H4 (cell line): ENCODE measurements around the gene TRPV2. TPM values are rescaled to one million over a fixed set of nuclear protein-coding genes. Genes with fewer than 3 reads are reported as not detected.

Experiments used
- DNase-seq: peaks from one replicate; pipeline ENCODE4 v3.0.0-alpha.2; 2015; ENCODE audit warnings: low spot score
- total RNA-seq: library from RNA; depleted of rRNA; stranded (reverse); fragments of >200 nt; shearing (Covaris generic); gene quantifications from 2 replicates; pipeline ENCODE4 v1.2.3, GENCODE V29; 2014; rRNA removed

The TRPV2 gene
- total RNA-seq, 1 experiment from 2014 or later, result 5.5 TPM

DNA sequence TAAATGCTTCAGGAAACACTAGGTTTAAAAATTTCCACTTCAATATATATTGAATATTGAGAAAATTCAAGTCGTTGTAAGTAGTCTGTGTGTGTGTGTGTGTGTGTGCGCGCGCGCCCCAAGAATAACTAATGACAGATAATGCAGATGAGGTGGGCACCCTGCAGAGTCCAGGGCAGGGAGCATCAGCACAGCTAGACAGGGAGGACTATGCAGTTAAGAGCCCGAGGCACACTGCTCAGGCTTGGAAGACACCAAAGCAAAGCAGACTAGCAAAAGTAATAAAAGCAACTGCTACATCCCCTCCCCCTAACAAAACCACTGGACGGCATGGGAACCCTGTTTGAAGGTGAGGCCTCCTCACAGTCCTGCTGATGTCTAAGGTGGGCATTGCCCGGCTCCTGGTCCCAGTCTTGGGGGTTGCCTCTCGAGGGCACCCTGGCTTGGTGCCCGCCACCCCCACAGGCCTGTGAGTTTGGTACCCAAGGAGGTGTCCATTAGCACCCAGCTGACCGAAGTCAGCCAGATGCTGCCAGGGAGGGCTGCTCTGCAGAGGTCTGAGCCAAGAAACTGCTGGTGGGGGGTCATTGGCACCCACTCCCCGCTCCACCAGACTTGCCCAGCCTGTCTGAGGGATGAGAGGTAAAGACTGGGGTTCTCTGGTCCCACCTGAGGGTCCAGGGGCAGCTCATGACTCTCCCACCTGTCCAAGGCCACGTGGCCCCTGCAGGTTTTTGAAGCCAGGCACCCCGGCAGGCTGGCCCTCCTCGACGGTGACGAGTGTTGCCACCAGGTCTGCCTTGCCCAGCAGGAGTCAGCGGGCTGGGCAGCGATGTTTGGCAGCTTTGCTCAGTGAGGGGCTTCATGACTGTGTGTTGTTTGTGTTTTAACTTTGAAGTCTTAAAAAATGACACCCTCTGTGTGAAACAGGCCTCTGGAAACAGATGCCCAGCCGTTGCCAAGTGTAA is 58.0 kb downstream of the TRPV2 start:
- DNase-seq, result no peak

DNA sequence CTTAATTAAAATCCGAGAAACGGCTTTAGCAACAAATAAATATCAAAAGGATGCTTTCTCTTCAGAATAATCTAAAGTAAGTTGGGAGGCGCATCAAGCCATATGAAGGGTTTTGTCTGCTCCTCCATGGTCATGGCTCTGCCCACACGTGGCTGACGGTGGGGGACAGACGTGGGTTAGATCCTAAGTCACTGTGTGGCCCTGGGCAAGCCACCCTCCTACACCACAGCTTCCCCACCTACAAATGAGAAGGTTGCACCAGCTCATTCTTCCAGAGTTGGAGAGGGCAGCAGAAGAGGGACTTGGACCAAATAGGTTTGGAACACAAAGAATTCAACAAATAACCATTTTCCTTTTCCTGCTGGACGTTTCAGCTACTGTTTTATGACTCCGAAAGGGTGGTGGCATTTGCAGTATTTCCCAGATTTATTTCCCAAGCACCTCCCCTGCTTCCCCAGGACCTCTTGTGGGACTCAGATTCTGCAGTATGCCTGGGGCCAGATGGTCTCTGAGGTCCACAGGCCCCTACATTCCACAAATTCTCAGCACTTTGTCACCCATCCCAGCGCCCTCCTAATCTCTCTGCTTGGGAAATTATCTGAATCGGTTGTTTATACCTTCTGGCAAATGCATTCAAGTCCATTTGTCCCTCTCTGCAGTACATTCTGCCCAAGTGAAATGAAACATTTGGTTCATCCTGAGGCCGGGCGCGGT is 58.8 kb downstream of the TRPV2 start:
- no peak for DNase-seq

DNA sequence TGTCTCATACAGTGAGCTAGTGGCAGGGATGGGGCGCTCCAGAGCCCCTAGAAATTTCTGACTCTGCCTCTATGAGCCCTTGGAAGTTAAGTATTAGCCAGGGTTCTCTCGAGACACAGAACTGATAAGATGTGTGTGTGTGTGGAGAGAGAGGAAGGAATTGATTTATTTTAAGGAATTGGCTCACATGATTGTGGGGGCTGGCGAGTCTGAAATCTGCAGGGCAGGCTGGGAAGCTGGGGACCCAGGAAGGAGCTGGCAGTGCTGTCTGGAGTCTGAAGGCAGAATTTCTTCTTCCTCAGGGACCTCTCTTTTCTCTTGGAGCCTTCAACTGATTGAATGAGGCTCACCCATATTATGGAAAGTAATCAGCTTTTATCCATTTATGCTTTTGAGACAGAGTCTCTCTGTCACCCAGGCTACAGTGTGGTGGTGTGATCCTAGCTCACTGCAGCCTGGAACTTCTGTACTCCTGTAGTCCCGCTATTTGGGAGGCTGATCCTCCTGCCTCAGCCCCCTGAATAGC is 59.9 kb downstream of the TRPV2 start:
- DNase-seq, result no peak

DNA sequence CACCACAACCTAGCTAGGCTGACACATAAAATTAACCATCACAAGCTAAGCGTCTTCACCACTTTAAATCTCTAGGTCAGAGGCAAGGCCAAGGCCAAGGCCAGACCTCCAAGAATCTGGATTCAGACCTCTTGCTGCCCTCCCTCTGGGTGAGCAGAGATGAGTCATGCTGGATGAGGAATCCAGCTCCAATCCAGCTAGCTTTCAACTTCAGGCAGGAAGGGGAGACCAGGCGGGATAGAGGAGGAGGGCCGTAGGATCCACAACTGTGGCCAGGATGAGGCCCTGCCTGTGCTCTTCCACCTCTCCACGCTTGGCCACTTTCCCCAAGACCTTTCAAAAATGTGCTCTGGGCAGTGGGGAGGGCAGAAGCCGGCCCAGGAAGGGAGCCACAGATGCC is 61.9 kb downstream of the TRPV2 start:
- peak; percentile 85 for DNase-seq

DNA sequence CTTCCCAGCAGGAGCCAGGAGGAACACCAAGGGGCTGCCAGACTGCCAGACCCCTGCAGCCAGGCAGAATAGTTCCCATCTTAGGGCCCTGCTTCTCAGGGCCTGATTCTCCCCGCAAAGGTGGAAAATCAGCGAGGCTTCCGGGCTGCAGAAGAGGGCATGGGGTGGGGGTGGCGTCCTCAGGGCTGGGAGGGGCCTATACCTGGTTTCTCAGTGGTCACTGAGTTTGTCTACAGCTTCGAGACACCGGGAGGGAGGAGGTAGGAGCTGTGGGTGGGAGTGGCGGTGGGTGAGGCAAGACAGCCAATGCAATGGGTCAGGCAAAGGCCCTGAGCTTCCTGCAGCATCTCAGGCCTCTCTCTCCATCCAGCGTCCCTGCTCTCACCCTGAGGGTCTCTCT is 62.3 kb downstream of the TRPV2 start:
- no peak for DNase-seq

DNA sequence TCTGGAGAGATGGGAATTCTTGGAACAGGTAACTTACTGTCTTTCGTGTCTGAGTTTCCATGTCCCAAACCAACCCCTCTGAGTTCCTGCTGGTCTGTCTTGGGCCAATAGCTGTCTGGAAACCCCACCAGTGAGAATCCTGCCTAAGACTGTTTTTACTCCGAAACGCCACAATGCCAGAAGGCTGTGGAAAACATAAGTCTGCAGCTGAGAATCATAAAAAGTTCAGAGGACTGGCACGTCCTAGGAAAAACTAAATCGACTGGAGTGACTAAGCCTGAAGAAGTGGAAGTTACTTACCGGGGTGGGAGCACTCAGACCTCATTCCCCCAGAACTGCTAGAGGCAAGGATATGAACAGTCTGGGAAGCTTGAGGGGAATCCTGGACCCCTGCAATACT is 63.3 kb downstream of the TRPV2 start:
- no peak for DNase-seq

DNA sequence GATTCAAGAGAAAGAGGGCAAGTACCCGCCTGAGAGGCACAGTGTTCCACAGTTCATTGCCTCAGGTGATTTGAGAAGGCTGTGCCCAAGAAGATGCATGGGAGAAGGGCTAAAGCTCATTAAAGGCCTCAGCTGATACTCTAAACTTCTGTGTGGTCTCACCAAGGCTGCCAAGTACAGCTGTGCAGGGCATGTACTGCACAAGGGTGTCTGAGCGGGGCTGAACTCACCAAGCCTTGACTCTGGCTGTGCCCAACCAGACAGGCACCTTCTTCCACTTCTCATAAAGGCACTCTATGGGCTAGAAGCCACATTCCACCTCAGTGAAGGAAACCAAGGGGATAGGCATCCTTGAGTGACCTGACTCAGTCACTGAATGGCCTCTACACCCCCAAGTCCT is 63.9 kb downstream of the TRPV2 start:
- DNase-seq, result no peak

DNA sequence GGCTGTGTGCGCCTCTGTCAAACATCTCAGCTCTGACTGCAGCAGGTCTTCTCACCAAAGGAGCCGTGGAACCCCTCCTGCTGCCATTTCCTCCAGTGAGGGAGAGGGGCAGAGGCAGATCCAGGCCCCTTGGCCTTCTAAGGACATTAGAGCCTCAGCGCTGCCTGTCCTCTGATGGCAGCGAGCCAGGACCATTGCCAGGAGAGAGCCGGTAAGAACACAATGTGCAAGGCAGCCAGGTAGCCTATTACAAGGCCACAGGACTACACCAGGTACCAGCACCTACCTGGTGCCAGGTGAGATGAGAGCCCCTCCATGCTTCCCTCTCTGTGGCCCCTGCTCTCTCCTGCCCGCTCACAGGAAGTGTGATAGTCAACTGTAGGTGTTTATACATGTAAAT is 65.6 kb downstream of the TRPV2 start:
- DNase-seq, result no peak

DNA sequence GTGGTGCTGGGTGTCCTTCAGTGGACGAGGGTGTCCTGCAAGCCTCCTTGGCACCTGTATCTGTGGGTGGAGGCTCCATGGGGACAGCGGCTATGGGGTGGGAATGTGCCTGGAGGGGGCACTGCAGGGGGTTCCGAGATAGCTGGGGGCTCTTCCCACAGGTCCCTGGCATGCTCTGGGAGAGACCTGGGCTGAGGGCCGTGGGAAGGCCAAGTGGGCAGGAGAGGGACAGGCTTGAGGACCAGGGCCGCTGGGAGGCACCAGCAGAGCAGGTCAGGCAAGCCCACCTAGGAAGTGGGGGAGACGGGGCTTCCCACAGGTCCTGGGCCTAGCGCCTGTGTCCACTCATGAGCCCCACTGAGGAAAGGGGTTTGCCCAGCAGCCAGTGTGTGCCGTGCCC is 66.9 kb downstream of the TRPV2 start:
- DNase-seq, result no peak

DNA sequence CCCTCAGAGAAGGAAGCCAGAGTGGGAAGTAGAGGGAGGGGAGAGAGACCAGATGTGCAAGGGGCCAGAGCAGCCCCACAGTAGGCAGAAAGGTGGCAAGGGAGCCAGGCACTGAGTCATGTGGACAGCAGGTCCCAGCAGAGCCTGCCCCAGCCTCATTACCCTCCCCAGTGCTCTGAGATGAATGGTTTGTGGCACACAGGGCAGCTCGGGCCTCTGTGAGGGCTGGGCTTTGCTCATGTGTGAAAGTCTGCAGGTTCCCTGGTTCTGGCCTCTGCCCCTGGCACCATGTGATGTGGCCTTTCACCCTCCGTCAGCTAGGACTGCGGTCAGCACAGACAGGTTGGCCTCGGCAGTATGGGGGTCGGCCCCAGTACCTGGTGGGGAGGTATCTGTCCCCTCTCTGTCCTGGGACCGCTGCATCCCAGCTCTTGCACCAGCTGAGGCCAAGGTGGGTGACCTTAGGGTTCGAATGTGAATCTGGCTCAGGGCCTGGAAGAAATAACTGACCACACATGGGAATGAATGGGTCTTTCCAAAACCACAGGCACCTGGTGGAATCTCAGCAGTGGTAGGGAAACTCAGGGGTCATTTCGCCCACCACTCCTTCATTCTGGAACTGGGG is 67.8 kb downstream of the TRPV2 start:
- no peak for DNase-seq

DNA sequence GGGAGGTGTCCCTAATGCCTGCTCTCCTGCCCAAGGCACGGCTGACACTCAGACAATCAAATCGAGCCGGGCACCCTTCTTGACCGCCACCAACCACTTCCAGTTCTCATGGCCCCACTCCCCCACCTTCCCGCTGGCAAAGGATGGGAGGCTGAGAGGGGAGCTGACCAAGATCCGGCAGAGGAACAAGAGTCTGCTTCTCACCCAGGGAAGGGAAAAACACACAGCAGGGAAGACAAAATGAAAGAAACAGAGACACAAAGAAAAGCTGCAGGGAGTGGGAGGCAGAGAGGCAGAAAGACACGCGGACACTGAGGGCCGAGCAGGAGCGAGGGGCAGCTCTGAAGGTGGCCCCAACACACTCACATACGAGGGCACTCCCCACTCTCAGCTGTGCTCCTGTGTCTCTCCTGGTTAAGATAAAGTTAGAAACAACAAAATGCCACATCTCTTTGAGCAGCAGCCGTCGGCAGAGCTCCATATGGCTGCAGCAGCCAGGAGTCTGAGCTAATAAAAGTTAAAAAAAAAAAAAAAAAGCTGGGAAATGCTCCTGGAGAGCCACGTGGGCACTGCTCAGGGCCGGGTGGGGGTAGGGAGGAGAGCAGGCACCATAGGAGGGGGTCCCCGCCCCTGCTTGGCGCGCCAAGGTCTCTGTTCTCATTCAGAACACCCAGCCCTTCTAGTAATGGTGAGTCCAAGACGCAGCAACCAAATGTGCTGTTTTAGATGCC is 69.2 kb downstream of the TRPV2 start:
- no peak for DNase-seq

Other genes starting within 250 kb of the TRPV2 start
- gene NCOR1, start 200.0 kb upstream of the TRPV2 start, total RNA-seq, result 30.2 and 35.7 TPM in 2 replicates
- gene PIGL, start 198.4 kb upstream of the TRPV2 start, total RNA-seq, result 11.9 and 14.9 TPM in 2 replicates
- 33.5 and 42.3 TPM in 2 replicates for gene CENPV, start 62.1 kb upstream of the TRPV2 start, total RNA-seq
- 1,938 and 1,951 TPM in 2 replicates for gene UBB, start 34.5 kb upstream of the TRPV2 start, total RNA-seq
- 0.39 TPM in 1 of 2 replicates, not detected in the other for gene LRRC75A, start 76.6 kb downstream of the TRPV2 start, total RNA-seq
- gene ZNF287, start 153.6 kb downstream of the TRPV2 start, total RNA-seq, result 9.0 and 9.9 TPM in 2 replicates
- gene ZNF624, start 238.3 kb downstream of the TRPV2 start, total RNA-seq, result 1.4 and 2.3 TPM in 2 replicates